GM15510 (cell line): ENCODE measurements around the gene MOGAT1.

ENCODE experiments used
- POLR2A ChIP-seq: IDR thresholded peaks from 3 replicates; pipeline ENCODE4 v1.6.1; 2011; ENCODE audit warnings: borderline replicate concordance; ENCODE audit not compliant: insufficient read length; ENCODE audit errors: extremely low read depth

Gene MOGAT1

GRCh38 chr2:222738809-222739208 is 67.4 kb downstream of the MOGAT1 start:
- no peak for TF ChIP-seq POLR2A

- TF ChIP-seq POLR2A = no peak
These were observed 68.5 kb downstream of the MOGAT1 start for GRCh38 chr2:222739939-222740338.

DNA sequence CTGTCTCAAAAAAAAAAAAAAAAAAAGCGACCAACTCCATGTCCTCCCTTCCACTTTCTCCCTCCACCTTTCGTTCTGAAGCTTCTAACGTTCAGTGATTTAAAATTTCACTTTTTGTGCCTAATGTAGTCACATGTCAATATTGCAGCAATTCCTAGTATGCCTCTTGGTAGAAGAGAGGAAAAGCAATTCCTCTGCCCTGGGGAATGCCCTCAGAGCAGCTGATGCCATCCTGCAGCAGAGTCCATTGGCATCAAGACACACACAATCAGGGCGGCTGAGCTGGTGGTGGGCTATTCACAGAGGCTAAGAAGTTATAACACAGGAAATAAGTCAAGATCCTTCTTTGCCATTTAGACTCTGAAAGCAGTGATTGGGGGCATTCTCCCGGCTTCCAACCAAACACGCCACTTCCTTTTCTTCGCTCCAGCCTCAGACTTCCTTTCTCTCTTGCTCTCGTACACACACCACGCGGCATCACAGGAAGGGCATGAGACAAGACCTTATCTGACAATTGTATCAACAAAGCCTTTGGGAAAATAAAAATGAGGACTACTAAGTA is 71.9 kb downstream of the MOGAT1 start:
- no peak for TF ChIP-seq POLR2A

DNA sequence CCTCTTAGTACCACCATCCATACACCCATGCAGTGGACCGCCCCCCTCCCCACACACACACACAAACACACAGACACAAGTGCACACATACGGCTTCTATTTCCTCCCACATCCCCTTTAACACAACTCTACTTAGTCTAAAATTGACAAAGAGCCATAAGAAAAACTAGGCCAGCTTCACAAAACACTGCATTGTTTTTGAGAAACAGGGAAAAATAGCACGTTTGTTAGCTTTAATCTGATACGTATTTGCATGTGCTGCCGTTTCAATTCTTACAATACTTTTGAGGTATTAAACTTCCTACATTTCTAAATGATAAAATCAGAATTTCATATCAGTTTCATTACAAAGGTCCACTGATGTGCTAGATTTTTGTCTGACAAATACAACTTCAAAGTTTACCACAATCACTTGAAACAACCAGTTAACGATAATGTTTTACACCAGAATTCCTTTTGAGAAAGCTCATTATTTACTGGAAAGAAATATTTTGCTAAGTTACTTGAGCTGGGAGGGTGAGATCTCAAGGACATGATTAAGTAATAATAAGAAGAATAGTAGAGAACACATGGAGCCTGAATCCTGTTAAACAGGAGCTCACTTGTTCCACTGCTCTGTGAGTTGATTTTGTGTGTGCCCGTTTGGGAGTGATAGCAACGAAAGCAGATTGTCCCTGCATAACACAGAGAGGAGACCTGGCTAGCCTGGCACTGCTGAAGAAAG is 74.5 kb downstream of the MOGAT1 start:
- TF ChIP-seq POLR2A = no peak

DNA sequence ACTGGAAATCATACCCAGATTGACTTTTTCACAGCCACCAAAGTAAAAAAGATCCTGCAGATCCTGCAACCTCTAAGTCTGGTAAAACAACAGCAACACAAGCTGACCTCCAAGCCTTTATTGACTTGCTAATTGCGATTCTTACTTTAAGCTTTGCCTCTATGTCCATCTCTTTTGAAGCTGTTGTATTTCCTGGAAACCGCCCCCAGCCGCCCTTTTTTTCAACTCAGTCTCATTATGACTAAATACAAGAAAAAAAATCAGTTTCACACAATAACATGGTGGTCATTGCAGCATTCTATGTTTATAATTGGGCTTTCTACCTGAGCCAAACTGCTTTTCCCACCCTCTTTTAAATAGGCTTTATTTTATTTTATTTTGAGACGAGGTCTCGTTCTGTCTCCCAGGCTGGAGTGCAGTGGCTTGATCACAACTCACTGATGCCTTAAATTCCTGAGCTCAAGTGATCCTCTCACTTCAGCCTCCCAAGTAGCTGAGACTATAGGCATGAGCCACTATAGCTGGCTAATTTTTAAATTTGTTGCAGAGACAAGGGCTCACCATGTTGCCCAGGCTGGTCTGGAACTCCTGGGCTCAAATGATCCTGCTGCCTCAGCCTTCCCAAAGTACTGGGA is 76.2 kb downstream of the MOGAT1 start:
- no peak for TF ChIP-seq POLR2A

GRCh38 chr2:222750533-222750932 is 79.1 kb downstream of the MOGAT1 start:
- TF ChIP-seq POLR2A = no peak

DNA sequence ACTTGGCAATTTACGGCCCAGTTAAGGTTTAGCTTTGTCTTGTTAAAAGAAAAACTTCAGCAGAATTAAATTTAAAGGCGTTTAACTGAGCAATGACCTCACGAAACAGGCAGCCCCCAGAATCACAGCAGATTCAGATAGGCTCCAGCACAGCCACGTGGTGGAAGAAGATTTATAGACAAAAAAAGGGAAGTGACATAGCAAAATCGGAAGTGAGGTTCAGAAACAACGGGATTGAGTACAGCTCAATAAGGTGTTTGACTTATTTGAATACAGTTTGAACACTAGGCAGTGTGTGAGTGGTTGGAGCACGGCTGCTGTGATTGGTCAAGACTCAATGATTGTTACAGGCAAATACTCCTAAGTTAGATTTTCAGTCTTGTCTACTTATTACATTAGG is 79.8 kb downstream of the MOGAT1 start:
- no peak for TF ChIP-seq POLR2A

DNA sequence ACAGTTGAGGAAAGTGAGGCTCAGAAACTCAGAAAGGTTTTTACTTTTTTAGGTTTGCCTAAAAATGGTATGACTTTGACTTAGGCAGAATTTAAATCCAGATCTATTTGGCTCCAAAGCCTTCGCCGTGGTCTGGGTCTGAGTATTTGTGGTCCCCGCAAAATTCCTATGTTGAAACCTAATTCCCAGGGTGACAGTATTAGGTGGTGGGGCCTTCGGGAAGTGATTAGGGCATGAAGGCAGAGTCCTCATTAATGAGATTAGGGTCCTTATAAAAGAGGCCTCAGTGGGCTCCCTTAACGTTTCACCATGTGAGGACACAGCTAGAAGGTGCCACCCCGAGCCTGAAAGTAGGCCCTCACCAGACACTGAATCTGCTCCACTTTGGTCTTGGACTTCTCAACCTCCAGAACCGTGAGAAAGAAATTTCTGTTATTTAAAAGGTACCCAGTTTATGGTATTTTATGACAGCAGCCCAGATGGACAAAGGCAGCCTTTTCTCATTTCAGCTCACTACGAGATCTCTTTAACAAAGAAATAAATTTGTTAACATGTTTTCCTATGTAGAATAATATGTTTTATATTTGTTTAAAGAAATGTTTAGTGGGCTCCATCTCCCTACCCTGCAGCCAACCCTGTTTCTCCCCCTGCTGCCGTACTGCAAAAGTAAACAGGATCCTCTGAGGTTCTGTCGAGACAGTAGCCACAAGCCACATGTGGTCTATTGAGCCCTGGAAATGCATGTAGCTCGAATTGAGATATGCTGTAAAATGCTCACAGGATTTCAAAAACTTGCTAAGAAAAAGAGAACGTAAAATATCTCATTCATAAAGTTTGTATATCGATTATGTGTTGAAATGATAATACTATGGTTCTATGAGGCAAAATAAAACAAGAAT is 80.6 kb downstream of the MOGAT1 start:
- TF ChIP-seq POLR2A = no peak

GRCh38 chr2:222752746-222753145 is 81.3 kb downstream of the MOGAT1 start:
- TF ChIP-seq POLR2A = no peak

- TF ChIP-seq POLR2A = no peak
These were observed 81.9 kb downstream of the MOGAT1 start for GRCh38 chr2:222753251-222753824.

DNA sequence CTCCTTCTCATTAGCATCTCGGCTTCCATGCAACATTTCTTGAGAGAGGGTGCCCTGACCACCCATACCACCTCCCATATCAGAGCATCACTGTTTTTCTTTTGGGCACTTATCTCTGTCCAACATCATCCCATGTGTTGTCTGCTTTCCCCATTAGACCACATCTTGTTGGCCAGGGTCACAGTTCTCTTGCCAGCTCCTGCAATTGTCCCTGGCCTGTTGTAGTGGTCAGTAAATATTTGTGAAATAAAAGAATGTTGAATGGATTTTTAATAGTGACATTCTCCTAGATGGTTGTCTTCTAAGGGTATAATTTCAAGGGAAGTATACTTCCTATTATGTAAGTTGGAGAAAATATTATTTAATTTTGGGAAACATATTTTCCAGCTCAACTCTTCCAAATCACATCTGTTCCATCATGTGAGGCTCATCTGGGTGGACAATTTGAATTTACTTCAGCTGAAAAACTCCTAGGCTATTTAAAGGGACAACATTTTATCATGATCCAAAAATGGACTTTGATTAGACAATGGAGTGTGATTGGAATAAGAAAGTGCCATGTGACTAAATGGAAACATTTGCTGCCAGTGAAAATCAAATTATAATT is 83.0 kb downstream of the MOGAT1 start:
- TF ChIP-seq POLR2A = no peak

DNA sequence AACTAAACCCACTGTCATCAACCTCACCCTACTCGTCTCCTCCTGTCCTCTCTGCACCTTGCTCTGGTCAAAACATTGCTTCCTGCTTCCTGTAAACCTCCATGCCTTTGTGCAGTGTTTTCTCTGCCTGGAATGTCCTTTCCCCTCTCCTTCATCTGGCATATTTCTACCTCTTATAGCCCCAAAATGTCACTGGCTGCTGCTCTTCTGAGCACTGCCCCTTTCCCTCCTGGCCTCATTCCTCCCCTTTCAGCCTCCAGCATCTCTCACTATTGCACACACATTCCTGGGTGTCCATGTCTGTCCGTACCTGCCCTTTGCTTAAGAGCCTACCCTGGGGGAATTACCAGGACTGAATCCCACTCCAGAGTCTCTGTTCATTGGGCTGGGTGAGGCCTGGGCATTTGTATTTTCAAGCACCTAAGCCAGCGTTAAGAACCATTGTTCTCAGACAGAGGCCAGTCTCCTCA is 84.9 kb downstream of the MOGAT1 start:
- no peak for TF ChIP-seq POLR2A

- TF ChIP-seq POLR2A = no peak
These were observed 85.6 kb downstream of the MOGAT1 start for GRCh38 chr2:222756951-222757650.
